HG03571 (cell line): Measurements from ENCODE around the gene UBR3.
A peak's percentile ranks its signal among the peaks of the same experiment; 100 is the strongest.
"Not testable (repeated sequence)": the region's sequence is repeated elsewhere in the genome, so short reads cannot be mapped to it uniquely, and the experiment has no call there.

ENCODE experiments used
- ATAC-seq: cut with Tn5 transposase; IDR thresholded peaks from one replicate; pipeline ENCODE4 v1.9.1; 2021; ENCODE audit not compliant: unreplicated experiment

Gene UBR3

GRCh38 chr2:169823996-169824372 lies 3.3 kb upstream of the UBR3 start:
- ATAC-seq = no peak

DNA sequence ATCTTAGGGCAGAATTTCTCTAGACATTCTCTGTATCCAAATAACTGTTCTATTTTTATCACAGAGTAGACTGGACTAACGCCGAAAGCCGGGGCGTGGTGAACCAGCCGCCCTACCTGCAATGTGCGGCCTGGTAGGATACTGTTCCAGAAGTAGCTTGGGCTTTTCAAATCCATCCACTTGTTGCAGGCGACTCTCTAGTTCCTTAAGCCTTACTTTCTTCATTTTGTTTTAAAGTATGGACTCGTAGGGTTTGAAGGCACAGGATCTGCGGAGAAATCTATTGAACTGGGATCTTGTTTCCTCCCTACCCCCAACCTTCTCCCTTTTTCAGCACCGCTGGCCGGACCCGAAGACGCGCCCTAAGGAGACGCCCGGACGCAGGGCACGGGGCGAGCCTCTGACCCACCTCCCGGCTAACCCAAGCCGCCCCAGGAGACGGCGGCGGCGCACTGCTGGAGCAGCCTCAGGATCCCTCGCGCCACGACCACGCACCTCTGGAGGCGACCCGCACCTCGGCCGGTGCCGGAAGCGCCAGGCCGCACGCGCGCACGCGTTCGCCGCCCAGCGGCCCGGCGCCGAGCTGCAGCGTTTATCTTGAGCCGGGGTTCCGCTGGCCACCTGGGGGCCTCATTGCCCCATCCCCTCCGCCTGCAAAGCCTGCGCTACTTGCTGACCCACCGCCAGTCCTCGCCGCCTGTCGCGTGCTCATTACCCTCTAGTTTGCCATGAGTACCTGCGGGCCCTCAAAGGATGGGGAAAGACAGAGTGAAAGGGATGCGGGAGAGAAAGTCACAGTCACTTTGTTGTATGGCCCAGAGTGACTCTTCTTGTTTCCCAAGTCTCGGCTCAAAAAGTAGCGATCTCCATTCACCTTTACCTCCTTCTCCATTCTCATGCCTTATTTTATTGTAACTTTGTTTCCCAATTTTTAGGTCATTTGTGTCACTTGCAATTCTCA lies 2.6 kb upstream of the UBR3 start, which contains the start of gene METTL5:
METTL5 (minus strand) TSS at position 533 of the 961 bp plus-strand sequence; CDS start at position 225, 308 bp downstream.
- ATAC-seq = peak; percentile 51

DNA sequence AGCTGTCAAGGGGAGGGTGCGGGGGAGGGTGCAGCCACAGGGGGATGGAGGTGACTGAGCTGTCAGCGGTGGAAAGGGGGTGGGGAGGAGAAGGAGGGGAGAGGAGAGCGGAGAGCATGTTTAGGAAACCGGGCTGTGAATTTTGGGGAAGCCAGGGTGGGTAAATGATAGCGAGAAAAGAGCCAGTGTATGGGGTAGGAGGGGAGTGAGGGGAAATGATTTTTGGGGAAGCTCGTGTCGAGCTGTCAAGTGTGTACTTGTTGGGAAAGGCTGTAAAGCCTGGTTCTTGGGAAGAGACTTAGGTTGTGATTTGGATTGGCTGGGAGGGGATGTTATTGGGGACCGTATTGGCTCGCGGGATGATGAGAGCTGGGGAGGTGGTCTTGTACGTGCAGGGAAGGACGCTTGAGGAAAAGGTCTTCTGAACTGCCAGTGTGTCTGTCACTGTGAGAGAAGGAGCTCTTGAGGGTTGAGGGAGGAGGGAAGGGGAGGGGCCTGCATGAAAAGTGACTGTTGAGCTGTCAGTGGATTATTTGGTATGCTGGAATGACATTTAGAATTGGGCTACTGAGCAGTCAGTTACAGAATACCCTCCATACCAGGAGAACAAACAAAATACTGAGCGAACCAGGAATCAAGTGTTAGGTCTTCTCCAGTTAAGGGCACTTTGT lies 1.0 kb downstream of the UBR3 start:
- no peak for ATAC-seq

GRCh38 chr2:169834401-169834800 lies 7.1 kb downstream of the UBR3 start:
- ATAC-seq = no peak

DNA sequence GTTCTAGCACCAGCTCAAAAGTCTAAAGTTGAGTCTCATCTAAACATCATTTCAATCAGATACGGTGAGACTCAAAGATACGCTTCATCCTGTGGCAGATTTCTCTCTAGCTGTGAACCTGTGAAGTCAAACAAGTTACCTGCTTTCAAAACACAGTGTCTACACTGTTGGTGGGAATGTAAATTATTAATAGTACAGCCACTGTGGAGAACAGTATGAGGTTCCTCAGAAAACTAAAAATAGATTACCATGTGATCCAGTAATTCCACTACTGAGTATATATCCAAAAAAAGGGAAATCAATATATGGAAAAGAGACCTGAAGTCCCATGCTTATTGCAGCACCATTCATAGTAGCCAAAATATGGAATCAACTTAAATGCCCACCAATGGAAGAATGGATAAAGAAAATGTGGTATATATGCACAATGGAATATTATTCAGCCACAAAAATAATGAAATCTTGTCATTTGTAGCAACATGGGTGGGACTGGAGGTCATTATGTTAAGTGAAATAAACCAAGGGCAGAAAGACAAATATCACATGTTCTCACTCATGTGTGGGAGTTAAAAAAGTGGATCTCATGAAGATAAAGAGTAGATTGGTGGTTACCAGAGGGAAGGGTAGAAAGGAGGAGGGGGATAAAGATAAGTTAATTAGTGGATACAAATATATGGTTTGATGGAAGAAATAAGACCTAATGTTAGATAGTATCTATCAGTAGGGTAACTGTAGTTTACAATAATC lies 11.7 kb downstream of the UBR3 start:
- ATAC-seq = no peak

DNA sequence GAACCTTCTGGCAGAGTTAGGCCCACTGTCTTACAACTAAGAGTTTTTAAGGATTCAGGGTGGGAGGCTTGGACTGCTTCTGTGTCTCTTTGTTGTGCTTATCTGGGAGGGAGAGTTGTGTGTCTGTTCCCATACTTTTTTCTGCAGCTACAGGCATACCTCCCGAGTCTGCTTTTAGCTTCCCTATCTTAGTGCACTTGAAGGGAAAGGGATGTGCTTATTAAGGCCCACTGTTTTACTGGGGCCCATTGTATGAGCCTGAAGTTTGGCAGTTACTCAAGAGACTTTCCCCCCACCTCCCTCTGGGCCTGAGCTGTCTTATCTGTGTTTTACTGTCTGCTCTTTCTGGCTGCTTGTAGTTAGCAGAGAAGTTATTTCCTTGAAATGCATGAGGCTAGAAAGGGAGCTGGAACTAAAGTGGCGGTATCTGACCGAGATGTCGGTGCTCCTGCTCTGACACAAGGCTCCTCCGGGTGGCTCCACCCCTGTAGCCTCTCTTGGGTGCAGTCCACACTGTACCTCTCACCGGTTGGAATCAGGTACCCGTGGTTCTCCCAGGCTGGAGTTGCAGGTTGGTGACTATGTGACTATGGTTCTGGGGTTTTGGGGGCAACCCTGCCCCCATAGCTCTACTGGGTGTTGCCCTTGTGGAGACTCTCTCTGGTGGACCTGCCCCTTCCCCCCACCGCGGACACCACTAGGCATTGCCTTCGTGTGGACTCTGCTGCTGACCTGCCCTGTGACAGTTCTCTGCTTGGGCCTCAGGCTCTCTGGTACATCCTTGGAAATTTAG lies 12.9 kb downstream of the UBR3 start:
- no peak for ATAC-seq

DNA sequence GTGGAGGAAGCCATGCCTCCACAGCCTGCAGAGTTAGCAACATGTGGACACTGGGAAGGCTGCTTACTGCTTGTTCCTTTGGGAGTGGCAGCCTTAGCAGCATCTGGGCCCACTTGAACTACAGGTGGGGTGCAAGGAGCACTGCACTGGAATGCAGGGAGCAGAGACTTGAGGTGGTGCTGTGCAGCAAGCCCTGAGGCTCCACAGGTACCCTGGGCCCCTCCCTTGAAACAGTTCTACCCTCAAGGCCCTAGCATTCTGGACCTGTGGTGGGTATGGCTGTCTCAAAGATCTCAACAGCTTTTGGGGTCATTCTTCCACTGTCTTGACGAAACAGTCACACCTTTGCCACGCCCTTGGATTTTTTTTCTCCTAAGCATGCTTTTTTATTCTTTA lies 13.5 kb downstream of the UBR3 start:
- no peak for ATAC-seq

- ATAC-seq = not testable (repeated sequence)
Observed at GRCh38 chr2:169841625-169842024, 14.4 kb downstream of the UBR3 start.

DNA sequence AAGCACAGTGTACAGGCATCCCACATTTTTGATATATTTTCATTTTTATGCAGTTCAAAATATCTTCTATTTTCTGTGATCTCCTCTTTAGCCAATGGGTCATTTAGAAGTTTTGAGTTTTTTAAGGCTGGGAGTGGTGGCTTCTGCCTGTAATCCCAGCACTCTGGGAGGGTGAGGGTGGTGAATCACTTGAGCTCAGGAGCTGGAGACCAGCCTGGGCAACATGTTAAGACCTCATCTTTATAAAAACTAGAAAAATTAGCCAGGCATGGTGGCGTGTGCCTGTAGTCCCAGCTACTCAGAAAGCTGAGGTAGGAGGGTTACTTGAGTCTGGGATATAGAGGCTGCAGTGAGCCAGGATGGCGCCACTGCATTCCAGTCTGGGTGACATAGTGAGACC lies 17.8 kb downstream of the UBR3 start:
- ATAC-seq = no peak

DNA sequence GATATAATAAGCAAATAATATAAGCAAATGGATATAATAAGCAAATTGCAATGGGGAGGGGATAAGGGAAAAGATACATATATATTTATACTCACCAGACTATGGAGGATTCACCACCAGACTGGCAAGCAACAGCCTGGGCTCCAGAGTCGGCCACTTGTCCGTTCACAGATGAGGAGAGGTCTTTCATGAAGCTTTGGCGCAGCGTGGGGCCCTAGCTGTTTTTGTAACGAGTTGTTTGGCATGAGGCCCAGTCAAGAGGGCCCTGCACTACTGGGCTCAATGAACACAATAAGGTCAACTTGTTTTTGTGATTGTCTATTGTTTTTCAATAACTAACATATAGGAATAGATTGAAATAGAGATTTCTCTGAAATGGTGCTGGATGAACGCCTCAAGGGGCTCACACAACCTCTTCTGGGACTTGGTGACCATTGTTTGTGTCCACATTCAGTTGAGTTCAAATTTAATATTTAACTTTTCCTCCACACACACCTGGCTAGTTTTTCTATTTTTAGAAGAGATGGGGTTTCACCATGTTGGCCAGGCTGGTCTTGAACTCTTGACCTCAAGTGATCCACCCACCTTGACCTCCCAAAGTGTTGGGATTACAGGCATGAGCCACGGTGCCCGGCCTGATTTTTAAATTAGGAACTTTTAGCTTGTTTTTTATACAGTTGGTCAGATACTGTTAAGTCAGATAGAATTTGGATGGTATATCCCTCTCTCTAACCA lies 21.9 kb downstream of the UBR3 start:
- not testable (repeated sequence) for ATAC-seq

DNA sequence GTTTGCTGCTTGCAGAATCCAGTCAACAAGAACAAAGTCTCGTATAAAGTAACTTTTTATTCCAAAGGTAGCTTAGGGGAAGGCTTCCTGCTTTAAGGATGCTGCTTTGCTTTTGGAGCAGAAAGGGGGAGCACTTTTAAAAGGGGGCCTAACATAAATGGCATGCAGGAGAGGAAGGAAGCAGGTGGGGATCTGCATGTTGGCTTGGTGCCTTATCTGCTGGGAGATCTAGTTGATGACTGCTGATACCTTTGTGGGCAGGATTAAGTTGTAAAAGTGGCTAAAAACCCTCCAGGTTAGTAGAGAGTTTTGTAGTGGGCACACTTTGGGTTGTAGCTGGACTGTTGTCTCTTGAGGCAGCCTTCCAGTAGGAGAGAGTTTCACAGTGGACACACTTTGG lies 22.5 kb downstream of the UBR3 start:
- no peak for ATAC-seq

DNA sequence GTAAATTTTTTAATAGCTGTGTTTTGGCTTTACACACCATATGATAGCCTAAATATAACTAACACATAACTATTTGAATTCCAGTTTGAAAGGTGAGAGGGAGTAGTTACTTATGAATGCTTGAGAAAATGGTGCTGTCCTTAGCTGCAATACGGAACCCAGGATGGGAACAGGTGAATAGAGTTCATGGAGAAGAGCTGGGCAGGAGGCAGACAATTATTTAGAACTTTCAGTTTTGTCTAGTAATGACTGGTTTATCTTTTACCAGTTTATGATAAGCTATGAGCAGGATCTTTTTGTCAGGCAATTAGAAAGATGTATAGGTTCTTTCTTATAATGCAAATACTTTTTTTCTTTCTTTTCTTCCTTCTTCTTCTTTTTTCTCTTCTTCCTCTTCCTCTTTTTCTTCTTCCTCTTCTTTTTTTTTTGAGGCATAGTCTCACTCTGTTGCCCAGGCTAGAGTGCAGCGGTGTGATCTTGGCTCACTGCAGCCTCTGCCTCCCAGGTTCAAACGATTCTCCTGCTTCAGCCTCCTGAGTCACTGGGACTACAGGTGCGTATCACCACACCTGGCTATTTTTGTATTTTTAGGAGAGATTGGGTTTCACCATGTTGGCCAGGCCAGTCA lies 25.9 kb downstream of the UBR3 start:
- ATAC-seq = no peak

DNA sequence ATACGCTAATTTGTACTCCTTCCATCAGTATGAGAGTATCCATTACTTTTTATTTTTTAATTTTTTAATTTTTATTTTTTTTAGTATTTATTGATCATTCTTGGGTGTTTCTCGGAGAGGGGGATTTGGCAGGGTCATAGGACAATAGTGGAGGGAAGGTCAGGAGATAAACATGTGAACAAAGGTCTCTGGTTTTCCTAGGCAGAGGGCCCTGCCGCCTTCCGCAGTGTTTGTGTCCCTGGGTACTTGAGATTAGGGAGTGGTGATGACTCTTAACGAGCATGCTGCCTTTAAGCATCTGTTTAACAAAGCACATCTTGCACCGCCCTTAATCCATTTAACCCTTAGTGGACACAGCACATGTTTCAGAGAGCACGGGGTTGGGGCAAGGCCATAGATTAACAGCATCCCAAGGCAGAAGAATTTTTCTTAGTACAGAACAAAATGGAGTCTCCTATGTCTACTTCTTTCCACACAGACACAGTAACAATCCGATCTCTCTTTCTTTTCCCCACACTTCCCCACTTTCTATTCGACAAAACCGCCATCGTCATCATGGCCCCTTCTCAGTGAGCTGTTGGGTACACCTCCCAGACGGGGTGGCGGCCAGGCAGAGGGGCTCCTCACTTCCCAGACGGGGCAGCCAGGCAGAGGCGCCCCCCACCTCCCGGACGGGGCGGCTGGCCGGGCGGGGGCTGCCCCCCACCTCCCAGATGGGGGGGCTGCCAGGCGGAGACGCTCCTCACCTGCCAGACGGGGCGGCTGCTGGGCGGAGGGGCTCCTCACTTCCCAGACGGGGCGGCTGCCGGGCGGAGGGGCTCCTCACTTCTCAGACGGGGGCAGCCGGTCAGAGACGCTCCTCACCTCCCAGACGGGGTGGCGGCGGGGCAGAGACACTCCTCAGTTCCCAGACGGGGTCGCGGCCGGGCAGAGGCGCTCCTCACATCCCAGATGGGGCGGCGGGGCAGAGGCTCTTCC lies 28.3 kb downstream of the UBR3 start:
- ATAC-seq = not testable (repeated sequence)

- ATAC-seq = no peak
Observed at GRCh38 chr2:169859423-169859822, 32.2 kb downstream of the UBR3 start.

- no peak for ATAC-seq
Observed at GRCh38 chr2:169860149-169860548, 32.9 kb downstream of the UBR3 start.

DNA sequence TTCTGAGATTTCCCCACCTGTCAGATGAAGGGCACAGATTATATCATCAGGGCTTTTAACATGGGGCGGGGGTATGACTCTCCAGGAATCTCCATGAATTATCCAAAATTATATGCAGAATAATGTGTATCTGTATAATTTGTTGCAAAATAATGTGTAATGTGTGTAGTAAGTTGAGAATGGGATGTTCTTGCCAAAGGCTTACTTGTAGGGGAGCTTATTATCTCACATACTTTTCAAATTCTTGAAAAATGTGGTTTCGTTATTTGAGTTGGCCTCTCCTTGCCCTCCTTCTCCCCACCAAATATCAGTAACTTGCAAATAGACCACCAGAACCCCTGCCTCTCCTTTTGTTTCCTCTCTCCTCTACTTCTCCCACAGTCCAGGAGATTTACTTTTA lies 35.6 kb downstream of the UBR3 start:
- no peak for ATAC-seq

- ATAC-seq = no peak
Observed at GRCh38 chr2:169865492-169865891, 38.2 kb downstream of the UBR3 start.

GRCh38 chr2:169866230-169866629 lies 39.0 kb downstream of the UBR3 start:
- ATAC-seq = not testable (repeated sequence)
